ENCODE results near the gene TTC1.
A peak's percentile ranks its signal among the peaks of the same experiment; 100 is the strongest.

TTC1 gene

GRCh38 chr5:159982421-159983173, 26.3 kb upstream of the TTC1 start:
- TF ChIP-seq TCF12 (IDR thresholded peaks at IDR 0.05; ENCODE audit: low read depth) (no peak), FOXM1 (IDR thresholded peaks at IDR 0.05; ENCODE audit: borderline replicate concordance, low read depth) (no peak), CEBPB (IDR thresholded peaks at IDR 0.05) (no peak), YY1 (IDR thresholded peaks at IDR 0.05; ENCODE audit: low read depth) (no peak), TAF1 (IDR thresholded peaks at IDR 0.05; ENCODE audit: low read depth) (no peak), EP300 (IDR thresholded peaks at IDR 0.05; ENCODE audit: borderline replicate concordance) (no peak), TEAD4 (IDR thresholded peaks at IDR 0.05) (no peak), MAX (IDR thresholded peaks at IDR 0.05) (no peak)

DNA sequence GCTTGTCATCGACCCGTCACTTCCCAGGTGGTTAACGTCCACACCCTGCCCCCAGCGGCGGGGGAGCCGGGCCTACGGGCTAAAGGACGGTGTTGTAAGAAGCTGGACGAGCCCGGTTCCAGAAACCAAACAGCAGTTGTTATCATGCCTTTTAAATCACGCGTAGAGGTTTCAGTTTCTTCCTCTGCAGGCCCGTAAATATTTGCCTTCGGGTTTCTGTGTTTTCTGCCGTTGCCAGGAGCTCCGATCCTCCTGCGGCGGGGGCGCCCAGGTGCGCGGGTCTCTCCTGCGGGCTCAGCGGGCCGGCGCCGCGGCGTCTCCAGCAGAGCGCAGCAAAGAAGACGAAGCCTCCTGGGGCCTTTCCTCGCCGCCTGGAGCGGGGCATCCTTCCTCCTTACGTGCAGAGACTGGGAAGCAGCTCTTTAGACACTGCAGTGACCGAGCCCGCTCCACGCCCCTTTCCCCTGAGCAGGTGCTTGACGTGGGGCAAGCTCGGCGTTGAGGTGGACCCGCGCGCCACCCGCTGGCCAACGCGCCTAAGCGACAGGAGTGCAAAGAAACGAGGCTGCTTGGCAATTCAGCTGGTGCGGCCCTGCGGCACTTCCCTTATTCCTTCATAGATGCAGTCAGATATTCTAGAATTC, 21.8 kb upstream of the TTC1 start:
- TF ChIP-seq FOXM1 (IDR thresholded peaks at IDR 0.05; ENCODE audit: borderline replicate concordance, low read depth) (no peak), REST (IDR thresholded peaks at IDR 0.05; ENCODE audit: low read depth) (no peak), MAX (IDR thresholded peaks at IDR 0.05) (peak; percentile 48; the same call in 1 of the 2 replicates), TEAD4 (IDR thresholded peaks at IDR 0.05) (no peak), ZBTB7A (IDR thresholded peaks at IDR 0.05; ENCODE audit: low read depth) (no peak), YY1 (IDR thresholded peaks at IDR 0.05; ENCODE audit: low read depth) (no peak), TCF12 (IDR thresholded peaks at IDR 0.05; ENCODE audit: low read depth) (no peak), TAF1 (IDR thresholded peaks at IDR 0.05; ENCODE audit: low read depth) (no peak), NFIC (IDR thresholded peaks at IDR 0.05) (no peak), RAD21 (IDR thresholded peaks at IDR 0.05; ENCODE audit: low read depth) (peak; percentile 96), CEBPB (IDR thresholded peaks at IDR 0.05) (no peak), EGR1 (IDR thresholded peaks at IDR 0.05) (no peak), CREB1 (IDR thresholded peaks at IDR 0.05; ENCODE audit: low read depth) (no peak), EP300 (IDR thresholded peaks at IDR 0.05; ENCODE audit: borderline replicate concordance) (no peak)
- TF ChIP-seq, protein P1, sequence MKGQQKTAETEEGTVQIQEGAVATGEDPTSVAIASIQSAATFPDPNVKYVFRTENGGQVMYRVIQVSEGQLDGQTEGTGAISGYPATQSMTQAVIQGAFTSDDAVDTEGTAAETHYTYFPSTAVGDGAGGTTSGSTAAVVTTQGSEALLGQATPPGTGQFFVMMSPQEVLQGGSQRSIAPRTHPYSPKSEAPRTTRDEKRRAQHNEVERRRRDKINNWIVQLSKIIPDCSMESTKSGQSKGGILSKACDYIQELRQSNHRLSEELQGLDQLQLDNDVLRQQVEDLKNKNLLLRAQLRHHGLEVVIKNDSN (IDR thresholded peaks at IDR 0.05) = no peak

DNA sequence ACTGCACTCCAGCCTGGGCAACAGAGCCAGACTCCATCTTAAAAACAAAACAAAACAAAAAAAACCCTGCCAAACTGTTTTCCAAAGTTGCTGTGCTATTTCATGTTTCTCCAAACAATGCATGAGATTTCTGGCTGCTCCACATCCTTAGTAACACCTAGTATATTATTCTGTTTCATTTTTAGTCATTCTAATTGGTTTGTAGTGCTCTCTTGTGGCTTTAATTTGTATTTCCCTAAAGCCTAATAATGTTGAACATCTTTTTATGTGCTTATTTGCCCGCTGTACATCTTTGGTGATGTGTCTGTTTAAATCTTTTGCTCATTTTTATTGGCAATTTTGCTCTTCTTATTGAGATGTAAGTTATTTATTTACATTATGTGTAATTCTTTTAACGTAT, 18.4 kb upstream of the TTC1 start:
- peak; percentile 41 for TF ChIP-seq RAD21 (IDR thresholded peaks at IDR 0.05; ENCODE audit: low read depth)
- no peak for TF ChIP-seq NFIC (IDR thresholded peaks at IDR 0.05)
- no peak for TF ChIP-seq EGR1 (IDR thresholded peaks at IDR 0.05)
- TF ChIP-seq CREB1 (IDR thresholded peaks at IDR 0.05; ENCODE audit: low read depth) = no peak

DNA sequence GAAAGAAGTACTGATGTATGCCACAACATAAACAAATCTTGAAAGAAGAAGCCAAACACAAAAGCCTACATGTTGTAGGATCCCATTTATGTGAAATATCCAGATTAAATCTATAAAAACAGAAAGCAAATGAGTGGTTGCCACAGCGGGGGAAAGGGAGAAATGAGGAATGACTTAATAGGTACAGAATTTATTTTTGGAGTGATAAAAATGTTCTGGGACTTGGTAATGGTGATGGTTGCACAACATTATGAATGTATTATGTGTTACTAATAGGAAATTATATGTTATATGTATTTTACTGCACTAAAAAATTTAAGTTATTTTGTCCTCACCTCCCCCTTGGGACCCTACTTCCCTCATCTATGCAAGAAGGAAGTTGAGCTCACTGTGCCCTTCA, 16.4 kb upstream of the TTC1 start:
- TF ChIP-seq YY1 (IDR thresholded peaks at IDR 0.05; ENCODE audit: low read depth) (no peak), NFIC (IDR thresholded peaks at IDR 0.05) (no peak), CREB1 (IDR thresholded peaks at IDR 0.05; ENCODE audit: low read depth) (no peak), RAD21 (IDR thresholded peaks at IDR 0.05; ENCODE audit: low read depth) (no peak), CEBPB (IDR thresholded peaks at IDR 0.05) (no peak), FOXM1 (IDR thresholded peaks at IDR 0.05; ENCODE audit: borderline replicate concordance, low read depth) (no peak), REST (IDR thresholded peaks at IDR 0.05; ENCODE audit: low read depth) (no peak), TEAD4 (IDR thresholded peaks at IDR 0.05) (no peak), ZBTB7A (IDR thresholded peaks at IDR 0.05; ENCODE audit: low read depth) (no peak), EP300 (IDR thresholded peaks at IDR 0.05; ENCODE audit: borderline replicate concordance) (no peak), MAX (IDR thresholded peaks at IDR 0.05) (no peak), TCF12 (IDR thresholded peaks at IDR 0.05; ENCODE audit: low read depth) (no peak), EGR1 (IDR thresholded peaks at IDR 0.05) (no peak), TAF1 (IDR thresholded peaks at IDR 0.05; ENCODE audit: low read depth) (no peak)
- TF ChIP-seq, protein P1 (IDR thresholded peaks at IDR 0.05) = no peak

GRCh38 chr5:159993194-159993593, 15.7 kb upstream of the TTC1 start:
- TF ChIP-seq EGR1 (IDR thresholded peaks at IDR 0.05) (no peak), REST (IDR thresholded peaks at IDR 0.05; ENCODE audit: low read depth) (no peak), YY1 (IDR thresholded peaks at IDR 0.05; ENCODE audit: low read depth) (no peak), TCF12 (IDR thresholded peaks at IDR 0.05; ENCODE audit: low read depth) (no peak), ZBTB7A (IDR thresholded peaks at IDR 0.05; ENCODE audit: low read depth) (no peak), TAF1 (IDR thresholded peaks at IDR 0.05; ENCODE audit: low read depth) (no peak), NFIC (IDR thresholded peaks at IDR 0.05) (no peak)
- TF ChIP-seq, protein P1 (IDR thresholded peaks at IDR 0.05) = no peak
